Liver (tissue), 9 donors: ENCODE data around the gene IFNGR1. TPM values are rescaled to one million over a fixed set of nuclear protein-coding genes. Genes with fewer than 3 reads are reported as not detected.

Experiments used
- DNase-seq: peaks from one replicate; pipeline ENCODE4 v3.0.0-alpha.2; 2017; ENCODE audit warnings: low spot score
- H3K27ac ChIP-seq, 2 donors: one replicate each; pipeline ENCODE4 v1.7.0; 2013; ENCODE audit warnings: inconsistent platforms in 2 of 2, low read length in 2 of 2, control low read depth in 1 of 2, low read depth in 1 of 2, mild to moderate bottlenecking in 1 of 2
- H3K27me3 ChIP-seq, 4 donors: one replicate each; pipeline versions ENCODE4 v1.6.1 to v1.7.0; 2013; ENCODE audit warnings: low read length in 3 of 4, inconsistent platforms in 1 of 4, mild to moderate bottlenecking in 1 of 4, moderate library complexity in 1 of 4; ENCODE audit not compliant: control insufficient read depth in 4 of 4, insufficient read depth in 4 of 4
- H3K36me3 ChIP-seq, 4 donors: one replicate each; pipeline versions ENCODE4 v1.6.1 to v1.7.0; 2013; ENCODE audit warnings: low read length in 3 of 4, mild to moderate bottlenecking in 3 of 4, low read depth in 1 of 4, moderate library complexity in 1 of 4; ENCODE audit not compliant: control insufficient read depth in 4 of 4, insufficient read depth in 3 of 4
- H3K4me1 ChIP-seq, 4 donors: one replicate each; pipeline versions ENCODE4 v1.6.1 to v1.7.0; 2013; ENCODE audit warnings: low read length in 3 of 4, mild to moderate bottlenecking in 3 of 4, moderate library complexity in 1 of 4; ENCODE audit not compliant: control insufficient read depth in 4 of 4, insufficient read depth in 4 of 4
- H3K4me3 ChIP-seq, 3 donors: one replicate each; pipeline versions ENCODE4 v1.6.1 to v1.7.0; 2013; ENCODE audit warnings: low read length in 3 of 3, control low read depth in 1 of 3, low read depth in 1 of 3, mild to moderate bottlenecking in 1 of 3
- H3K9ac ChIP-seq, 2 donors: one replicate each; pipeline ENCODE4 v1.7.0; 2013; ENCODE audit warnings: low read length in 2 of 2, mild to moderate bottlenecking in 2 of 2, moderate library complexity in 2 of 2, control low read depth in 1 of 2, low read depth in 1 of 2
- H3K9me3 ChIP-seq, 4 donors: one replicate each; pipeline versions ENCODE4 v1.6.1 to v1.7.0; 2013; ENCODE audit warnings: low read length in 3 of 4; ENCODE audit not compliant: control insufficient read depth in 4 of 4
- EGR1 ChIP-seq, 2 donors: IDR thresholded peaks; 2 replicates each; pipeline ENCODE4 v1.6.1; 2016 to 2018; ENCODE audit warnings: antibody characterized with exemption in 2 of 2, low read depth in 2 of 2
- FOXA1 ChIP-seq: IDR thresholded peaks from 2 replicates; pipeline ENCODE4 v1.6.1; 2016; ENCODE audit warnings: antibody characterized with exemption
- FOXA2 ChIP-seq: IDR thresholded peaks from 2 replicates; pipeline ENCODE4 v1.6.1; 2016; ENCODE audit warnings: antibody characterized with exemption
- GABPA ChIP-seq, 2 donors: IDR thresholded peaks in 1 of 2; conservative IDR thresholded peaks in 1 of 2; 2 replicates each; pipeline ENCODE4 v1.6.1; 2016; ENCODE audit warnings: antibody characterized with exemption in 2 of 2, mild to moderate bottlenecking in 1 of 2, moderate library complexity in 1 of 2
- HNF4A ChIP-seq, 2 donors: conservative IDR thresholded peaks; 2 replicates each; pipeline ENCODE4 v1.6.1; 2016; ENCODE audit warnings: antibody characterized with exemption in 2 of 2, mild to moderate bottlenecking in 2 of 2
- HNF4G ChIP-seq: IDR thresholded peaks from 2 replicates; pipeline ENCODE4 v1.6.1; 2016; ENCODE audit warnings: antibody characterized with exemption
- JUND ChIP-seq, 2 donors: IDR thresholded peaks; 2 replicates each; pipeline ENCODE4 v1.6.1; 2016; ENCODE audit warnings: antibody characterized with exemption in 2 of 2
- NR2F2 ChIP-seq: IDR thresholded peaks from 2 replicates; pipeline ENCODE4 v1.6.1; 2016; ENCODE audit warnings: antibody characterized with exemption
- RAD21 ChIP-seq, 2 donors: IDR thresholded peaks; 2 replicates each; pipeline ENCODE4 v1.6.1; 2016; ENCODE audit warnings: antibody characterized with exemption in 2 of 2, mild to moderate bottlenecking in 2 of 2
- RXRA ChIP-seq, 2 donors: IDR thresholded peaks; 2 replicates each; pipeline ENCODE4 v1.6.1; 2017 to 2018; ENCODE audit warnings: antibody characterized with exemption in 2 of 2, mild to moderate bottlenecking in 1 of 2
- SP1 ChIP-seq: IDR thresholded peaks from 2 replicates; pipeline ENCODE4 v1.6.1; 2018; ENCODE audit warnings: antibody characterized with exemption, mild to moderate bottlenecking
- TAF1 ChIP-seq: conservative IDR thresholded peaks from 2 replicates; pipeline ENCODE4 v1.6.1; 2016; ENCODE audit warnings: antibody characterized with exemption, mild to moderate bottlenecking
- YY1 ChIP-seq: IDR thresholded peaks from 2 replicates; pipeline ENCODE4 v1.6.1; 2016; ENCODE audit warnings: antibody characterized with exemption, mild to moderate bottlenecking
- WGBS: extraction: QIAGEN DNeasy Blood & Tissue Kit; methylation state at CpG from one replicate; pipeline ENCODE4 v1.1.7; 2013; 5-methylcytosine and 5-hydroxymethylcytosine counted together
- polyA plus RNA-seq, 2 donors: library from polyadenylated mRNA; stranded (reverse) in 1 of 2; unstranded in 1 of 2; fragments of 200-250 nt in 1 of 2; fragments of >200 nt in 1 of 2; fragmentation: Nextera tagmentation in 1 of 2; extraction: Ambion mirVana in 1 of 2; gene quantifications; one replicate each; pipeline versions ENCODE4 v1.2.1 to v1.2.3, GENCODE V29; 2013 to 2015
- total RNA-seq, 2 donors: library from RNA; depleted of rRNA; stranded (reverse); fragments of >200 nt; gene quantifications; one replicate each; pipeline ENCODE4 v1.2.3, GENCODE V29; 2014
- TF ChIP-seq, protein P1 (sequence below): IDR thresholded peaks from 2 replicates; pipeline ENCODE4 v1.6.1; 2016; ENCODE audit warnings: antibody characterized with exemption, mild to moderate bottlenecking
- TF ChIP-seq, protein P2 (sequence below): IDR thresholded peaks from 2 replicates; pipeline ENCODE4 v1.6.1; 2016; ENCODE audit warnings: antibody characterized with exemption
- TF ChIP-seq, protein P3 (sequence below): fragments of 150-350 bp; IDR thresholded peaks from 2 replicates; pipeline ENCODE4 v1.5.1; 2017; ENCODE audit warnings: improper control_type of control experiment, low read depth, low read length; ENCODE audit not compliant: missing input control
- TF ChIP-seq, protein P4 (sequence below): IDR thresholded peaks from 2 replicates; pipeline ENCODE4 v1.6.1; 2016; ENCODE audit warnings: antibody characterized with exemption
- TF ChIP-seq, protein P5 (sequence below): IDR thresholded peaks from 2 replicates; pipeline ENCODE4 v1.6.1; 2016; ENCODE audit warnings: antibody characterized with exemption
- donor health status: healthy.
- donor health status: healthy.
- donor health status: healthy.
- donor health status: healthy.
- donor health status: healthy.

IFNGR1 gene
- total and polyA plus RNA-seq, 4 donors: 33.9 to 57.8 (median 39.0) TPM

DNA sequence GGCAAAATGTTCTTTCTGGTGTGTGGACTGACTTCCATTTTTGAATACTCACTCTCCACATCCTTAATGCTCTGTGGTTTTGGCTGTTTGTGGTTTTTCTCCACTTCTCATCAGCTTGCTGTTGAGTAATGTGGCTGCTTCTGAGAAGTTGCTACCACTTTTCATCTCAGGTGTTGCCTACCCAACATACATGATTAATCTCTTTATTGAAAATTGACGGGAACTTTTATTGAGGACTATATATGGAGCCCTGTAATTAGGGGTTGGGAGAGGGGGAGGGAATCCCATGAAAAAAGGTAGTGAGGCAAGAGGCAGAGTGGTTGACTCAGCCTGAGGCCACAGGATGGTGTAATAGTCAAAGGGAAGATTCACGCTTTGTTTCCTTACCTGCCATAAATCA lies 63.4 kb downstream of the IFNGR1 start:
- DNase-seq: no peak
- Histone ChIP-seq H3K36me3 (no peaks in the 10 kb centered on the region), H3K4me1 (no peaks in the 10 kb centered on the region), H3K27me3 (peaks cover 0 to 5% (median 0%) of the 10 kb centered on the region in 4 donors), H3K9ac (no peak overlapping the region), H3K27ac (no peak overlapping the region), H3K9me3 (no peaks in the 10 kb centered on the region), H3K4me3 (no peak overlapping the region)
- WGBS: 76% methylated on average over 2 of the region's 2 CpGs
- TF ChIP-seq EGR1 (IDR thresholded peaks at IDR 0.05; ENCODE audit: low read depth in 2 of 2): no peak
- no peak for TF ChIP-seq YY1
- no peak for TF ChIP-seq RXRA (IDR thresholded peaks at IDR 0.05)
- no peak for TF ChIP-seq HNF4A (conservative IDR thresholded peaks at IDR 0.05)
- TF ChIP-seq, protein P1, sequence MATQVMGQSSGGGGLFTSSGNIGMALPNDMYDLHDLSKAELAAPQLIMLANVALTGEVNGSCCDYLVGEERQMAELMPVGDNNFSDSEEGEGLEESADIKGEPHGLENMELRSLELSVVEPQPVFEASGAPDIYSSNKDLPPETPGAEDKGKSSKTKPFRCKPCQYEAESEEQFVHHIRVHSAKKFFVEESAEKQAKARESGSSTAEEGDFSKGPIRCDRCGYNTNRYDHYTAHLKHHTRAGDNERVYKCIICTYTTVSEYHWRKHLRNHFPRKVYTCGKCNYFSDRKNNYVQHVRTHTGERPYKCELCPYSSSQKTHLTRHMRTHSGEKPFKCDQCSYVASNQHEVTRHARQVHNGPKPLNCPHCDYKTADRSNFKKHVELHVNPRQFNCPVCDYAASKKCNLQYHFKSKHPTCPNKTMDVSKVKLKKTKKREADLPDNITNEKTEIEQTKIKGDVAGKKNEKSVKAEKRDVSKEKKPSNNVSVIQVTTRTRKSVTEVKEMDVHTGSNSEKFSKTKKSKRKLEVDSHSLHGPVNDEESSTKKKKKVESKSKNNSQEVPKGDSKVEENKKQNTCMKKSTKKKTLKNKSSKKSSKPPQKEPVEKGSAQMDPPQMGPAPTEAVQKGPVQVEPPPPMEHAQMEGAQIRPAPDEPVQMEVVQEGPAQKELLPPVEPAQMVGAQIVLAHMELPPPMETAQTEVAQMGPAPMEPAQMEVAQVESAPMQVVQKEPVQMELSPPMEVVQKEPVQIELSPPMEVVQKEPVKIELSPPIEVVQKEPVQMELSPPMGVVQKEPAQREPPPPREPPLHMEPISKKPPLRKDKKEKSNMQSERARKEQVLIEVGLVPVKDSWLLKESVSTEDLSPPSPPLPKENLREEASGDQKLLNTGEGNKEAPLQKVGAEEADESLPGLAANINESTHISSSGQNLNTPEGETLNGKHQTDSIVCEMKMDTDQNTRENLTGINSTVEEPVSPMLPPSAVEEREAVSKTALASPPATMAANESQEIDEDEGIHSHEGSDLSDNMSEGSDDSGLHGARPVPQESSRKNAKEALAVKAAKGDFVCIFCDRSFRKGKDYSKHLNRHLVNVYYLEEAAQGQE: no peak
- TF ChIP-seq FOXA2: no peak
- no peak for TF ChIP-seq FOXA1
- TF ChIP-seq, protein P2, sequence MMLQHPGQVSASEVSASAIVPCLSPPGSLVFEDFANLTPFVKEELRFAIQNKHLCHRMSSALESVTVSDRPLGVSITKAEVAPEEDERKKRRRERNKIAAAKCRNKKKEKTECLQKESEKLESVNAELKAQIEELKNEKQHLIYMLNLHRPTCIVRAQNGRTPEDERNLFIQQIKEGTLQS: no peak
- TF ChIP-seq TAF1: no peak
- no peak for TF ChIP-seq RAD21 (IDR thresholded peaks at IDR 0.05)
- TF ChIP-seq HNF4G: no peak
- TF ChIP-seq, protein P3, sequence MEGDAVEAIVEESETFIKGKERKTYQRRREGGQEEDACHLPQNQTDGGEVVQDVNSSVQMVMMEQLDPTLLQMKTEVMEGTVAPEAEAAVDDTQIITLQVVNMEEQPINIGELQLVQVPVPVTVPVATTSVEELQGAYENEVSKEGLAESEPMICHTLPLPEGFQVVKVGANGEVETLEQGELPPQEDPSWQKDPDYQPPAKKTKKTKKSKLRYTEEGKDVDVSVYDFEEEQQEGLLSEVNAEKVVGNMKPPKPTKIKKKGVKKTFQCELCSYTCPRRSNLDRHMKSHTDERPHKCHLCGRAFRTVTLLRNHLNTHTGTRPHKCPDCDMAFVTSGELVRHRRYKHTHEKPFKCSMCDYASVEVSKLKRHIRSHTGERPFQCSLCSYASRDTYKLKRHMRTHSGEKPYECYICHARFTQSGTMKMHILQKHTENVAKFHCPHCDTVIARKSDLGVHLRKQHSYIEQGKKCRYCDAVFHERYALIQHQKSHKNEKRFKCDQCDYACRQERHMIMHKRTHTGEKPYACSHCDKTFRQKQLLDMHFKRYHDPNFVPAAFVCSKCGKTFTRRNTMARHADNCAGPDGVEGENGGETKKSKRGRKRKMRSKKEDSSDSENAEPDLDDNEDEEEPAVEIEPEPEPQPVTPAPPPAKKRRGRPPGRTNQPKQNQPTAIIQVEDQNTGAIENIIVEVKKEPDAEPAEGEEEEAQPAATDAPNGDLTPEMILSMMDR: no peak
- TF ChIP-seq GABPA (IDR thresholded peaks at IDR 0.05 in 1 of 2, conservative IDR thresholded peaks at IDR 0.05 in 1 of 2): no peak
- no peak for TF ChIP-seq JUND (IDR thresholded peaks at IDR 0.05)
- no peak for TF ChIP-seq NR2F2
- TF ChIP-seq, protein P4, sequence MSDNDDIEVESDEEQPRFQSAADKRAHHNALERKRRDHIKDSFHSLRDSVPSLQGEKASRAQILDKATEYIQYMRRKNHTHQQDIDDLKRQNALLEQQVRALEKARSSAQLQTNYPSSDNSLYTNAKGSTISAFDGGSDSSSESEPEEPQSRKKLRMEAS: no peak
- no peak for TF ChIP-seq SP1
- TF ChIP-seq, protein P5, sequence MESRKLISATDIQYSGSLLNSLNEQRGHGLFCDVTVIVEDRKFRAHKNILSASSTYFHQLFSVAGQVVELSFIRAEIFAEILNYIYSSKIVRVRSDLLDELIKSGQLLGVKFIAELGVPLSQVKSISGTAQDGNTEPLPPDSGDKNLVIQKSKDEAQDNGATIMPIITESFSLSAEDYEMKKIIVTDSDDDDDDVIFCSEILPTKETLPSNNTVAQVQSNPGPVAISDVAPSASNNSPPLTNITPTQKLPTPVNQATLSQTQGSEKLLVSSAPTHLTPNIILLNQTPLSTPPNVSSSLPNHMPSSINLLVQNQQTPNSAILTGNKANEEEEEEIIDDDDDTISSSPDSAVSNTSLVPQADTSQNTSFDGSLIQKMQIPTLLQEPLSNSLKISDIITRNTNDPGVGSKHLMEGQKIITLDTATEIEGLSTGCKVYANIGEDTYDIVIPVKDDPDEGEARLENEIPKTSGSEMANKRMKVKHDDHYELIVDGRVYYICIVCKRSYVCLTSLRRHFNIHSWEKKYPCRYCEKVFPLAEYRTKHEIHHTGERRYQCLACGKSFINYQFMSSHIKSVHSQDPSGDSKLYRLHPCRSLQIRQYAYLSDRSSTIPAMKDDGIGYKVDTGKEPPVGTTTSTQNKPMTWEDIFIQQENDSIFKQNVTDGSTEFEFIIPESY: no peak
